Epidermal melanocyte (primary cell): Measurements from ENCODE around the gene HNRNPF.
A peak's percentile ranks its signal among the peaks of the same experiment; 100 is the strongest.

Source experiments
- DNase-seq: peaks from one replicate; pipeline ENCODE4 v3.0.0; 2011; ENCODE audit warnings: low spot score; ENCODE audit not compliant: insufficient read length

Gene HNRNPF

DNA sequence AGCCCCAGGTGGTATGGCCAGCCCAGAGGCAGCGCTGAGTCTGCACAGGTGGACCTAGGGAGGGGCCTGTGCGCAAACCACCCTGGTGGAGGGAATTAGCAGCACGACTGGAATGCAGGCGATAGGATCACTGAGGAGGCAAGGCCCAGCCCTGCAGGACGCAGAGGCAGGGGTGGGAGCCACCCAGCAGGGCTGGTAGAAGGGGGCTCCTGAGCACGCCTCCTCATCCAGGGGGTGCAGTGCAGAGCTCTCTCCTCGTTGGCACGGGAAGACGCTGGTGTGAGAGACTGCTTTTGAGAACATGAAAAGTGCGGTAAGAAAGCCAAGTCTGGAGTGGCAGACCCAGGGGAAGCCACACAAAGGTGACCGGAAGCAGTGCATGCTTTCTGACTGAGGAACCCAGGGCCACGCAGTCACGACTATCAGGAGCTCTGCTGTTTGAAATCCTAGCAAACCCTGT lies 31.5 kb downstream of the HNRNPF start:
- DNase-seq = no peak

DNA sequence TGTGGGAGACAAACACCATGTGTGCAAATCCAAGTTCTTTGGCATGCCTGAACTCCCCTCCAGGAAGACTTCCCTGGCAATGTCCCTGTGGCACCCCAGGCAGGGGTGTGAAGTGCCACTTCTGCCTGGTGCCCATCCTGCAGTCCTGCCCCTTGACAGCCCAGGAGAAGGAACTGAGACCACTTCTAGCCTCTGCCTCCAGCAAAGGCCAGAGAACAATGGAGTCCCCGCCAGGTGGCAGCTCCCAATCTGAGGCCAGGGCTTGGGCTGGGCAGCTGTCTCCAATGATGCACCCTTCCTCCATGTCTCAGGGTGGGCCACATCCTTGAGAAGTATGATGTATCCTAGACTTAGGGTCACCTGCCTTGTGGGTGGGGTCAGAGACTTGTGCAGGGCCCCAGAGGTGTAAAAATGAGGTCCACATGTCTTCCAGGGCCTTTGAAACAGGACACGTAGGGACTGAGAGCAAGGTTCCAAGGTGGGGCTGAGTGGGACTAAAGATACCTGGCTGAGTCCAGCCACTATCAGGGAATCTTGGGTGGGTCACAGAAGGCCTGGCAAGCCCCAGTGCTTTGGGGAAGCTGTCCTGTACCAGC lies 32.1 kb downstream of the HNRNPF start:
- no peak for DNase-seq

DNA sequence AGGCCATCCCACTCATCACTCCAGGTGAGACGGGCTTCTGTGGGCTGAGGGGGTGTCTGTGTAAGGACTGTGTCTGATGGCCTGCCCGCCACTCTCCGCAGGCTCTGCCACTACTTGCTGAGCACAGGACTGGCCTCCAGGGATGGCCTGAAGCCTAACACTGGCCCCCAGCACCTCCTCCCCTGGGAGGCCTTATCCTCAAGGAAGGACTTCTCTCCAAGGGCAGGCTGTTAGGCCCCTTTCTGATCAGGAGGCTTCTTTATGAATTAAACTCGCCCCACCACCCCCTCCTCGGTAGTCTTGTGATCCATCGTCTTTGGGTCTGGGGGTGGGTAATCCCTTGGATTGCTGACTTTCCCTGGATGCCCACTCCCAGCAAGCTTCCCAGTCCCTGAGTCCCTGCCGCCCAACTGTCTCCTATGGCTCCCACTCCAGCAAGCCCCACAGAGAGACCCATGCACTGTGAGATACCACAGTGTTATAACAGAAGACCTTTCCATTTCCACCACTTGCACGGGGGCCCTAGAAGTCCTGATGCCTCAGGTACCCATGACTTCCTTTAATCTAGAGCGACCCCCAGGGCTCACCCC lies 32.8 kb downstream of the HNRNPF start:
- no peak for DNase-seq

DNA sequence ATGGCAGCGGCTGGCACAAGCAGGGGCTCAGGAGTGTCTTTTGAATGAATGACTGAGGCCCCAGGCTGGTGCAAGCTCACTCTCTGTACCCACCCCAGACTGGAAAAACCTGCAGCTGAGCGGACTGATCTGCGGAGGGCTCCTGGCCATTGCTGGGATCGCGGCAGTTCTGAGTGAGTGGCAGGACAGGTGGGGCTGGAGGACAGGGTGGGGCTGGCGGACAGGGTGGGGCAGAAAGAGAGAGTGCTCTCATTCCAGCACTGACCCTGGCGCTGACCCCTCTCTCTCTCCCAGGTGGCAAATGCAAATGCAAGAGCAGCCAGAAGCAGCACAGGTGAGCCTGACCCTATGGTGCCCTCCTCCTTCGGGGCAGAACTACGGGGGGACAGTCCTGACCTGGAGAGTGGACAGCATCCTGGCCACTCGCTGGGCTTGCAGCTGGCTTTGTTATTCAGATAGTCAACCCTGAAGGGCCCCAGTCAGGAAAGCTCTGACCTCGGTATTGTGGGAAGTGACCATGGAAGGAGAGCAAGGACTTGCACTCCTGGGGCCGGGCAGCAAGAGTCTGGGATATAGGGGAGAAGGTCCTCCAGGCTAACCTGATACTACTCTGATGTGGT lies 33.5 kb downstream of the HNRNPF start:
- DNase-seq = no peak

DNA sequence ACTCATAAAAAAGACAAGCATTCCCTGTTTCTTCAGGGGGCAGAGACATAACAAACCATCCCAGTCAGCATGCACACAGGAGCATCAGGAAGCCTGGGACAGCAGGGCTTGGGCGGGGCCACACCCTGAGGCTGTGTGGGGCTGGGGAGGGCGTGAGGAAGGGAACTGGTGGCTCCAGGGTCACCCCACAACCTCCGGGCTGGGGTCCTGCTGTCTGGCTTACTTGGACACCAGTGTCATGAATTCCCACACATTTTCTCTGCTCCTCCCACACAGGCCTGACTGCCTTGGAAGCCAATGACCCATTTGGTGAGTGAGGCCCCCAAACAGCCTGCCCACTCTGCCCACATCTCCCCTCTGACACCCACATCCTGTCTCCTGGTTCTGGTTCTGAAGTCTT lies 34.8 kb downstream of the HNRNPF start:
- no peak for DNase-seq

DNA sequence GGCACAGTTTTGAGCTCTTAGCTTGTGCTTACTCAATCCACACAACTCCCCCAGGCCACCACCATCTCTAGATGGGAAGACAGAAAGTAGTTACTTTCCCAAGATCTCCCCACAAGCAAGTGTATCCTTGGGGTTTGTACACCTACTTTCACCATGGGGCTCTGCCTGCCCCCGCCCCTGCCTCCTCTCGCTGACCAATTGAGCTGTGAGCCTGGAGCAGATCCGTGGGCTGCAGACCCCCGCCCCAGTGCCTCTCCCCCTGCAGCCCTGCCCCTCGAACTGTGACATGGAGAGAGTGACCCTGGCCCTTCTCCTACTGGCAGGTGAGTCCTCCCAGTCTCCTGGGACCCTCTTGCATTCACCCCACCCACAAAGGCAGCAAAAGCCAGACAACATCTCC lies 35.5 kb downstream of the HNRNPF start:
- DNase-seq = no peak

DNA sequence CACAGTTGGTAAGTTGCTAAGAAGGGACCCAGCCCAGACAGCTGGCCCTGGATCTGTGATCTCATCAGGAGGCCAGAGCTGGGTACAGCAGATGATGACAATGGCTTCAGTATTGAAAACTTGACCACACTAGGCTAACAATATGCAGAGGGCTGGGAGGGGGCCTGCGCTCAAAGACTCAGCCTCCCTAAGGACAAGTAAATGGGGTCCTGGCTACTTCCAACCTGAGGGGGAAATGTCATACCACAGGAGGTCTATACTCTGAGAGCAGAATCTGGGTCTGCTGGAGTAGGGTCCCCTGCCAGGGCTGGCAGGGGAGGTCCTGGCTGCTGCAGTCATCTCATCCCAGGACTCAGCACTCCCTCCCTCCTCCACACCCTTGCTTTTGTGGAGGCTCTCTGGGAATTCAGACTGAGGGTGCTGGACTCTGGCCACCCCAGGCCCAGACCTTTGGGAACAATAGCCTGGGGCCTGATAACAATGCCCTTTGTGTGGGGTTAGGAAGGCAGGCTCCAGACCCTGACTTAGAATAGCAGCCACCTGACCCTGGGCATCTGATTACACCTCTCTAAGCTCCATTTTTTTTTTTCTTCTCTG lies 36.1 kb downstream of the HNRNPF start:
- DNase-seq = no peak

DNA sequence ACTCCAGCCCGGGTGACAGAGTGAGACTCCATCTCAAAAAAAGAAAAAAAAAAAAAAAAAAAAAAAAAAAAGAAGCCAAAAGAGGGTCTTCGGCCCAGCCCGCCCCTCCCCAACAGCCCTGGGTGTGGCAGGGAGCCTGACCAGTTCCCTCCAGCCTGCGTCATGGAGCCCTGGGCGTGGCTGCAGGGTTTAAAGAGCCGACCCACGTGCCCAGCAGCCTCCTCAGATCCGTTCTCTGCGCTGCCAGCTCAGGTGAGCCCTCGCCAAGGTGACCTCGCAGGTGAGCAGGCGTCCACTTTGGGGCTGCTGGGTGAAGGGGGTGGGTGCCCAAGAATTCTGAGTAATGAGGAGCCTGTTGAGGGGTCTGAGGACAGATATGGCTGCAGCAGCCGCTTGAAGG lies 37.6 kb downstream of the HNRNPF start, which contains the start of gene FXYD4:
TSS of gene FXYD4 (plus strand) at position 219 of the 400 bp plus-strand sequence. CDS start 2,111 bp downstream, outside the sequence.
- DNase-seq = no peak

DNA sequence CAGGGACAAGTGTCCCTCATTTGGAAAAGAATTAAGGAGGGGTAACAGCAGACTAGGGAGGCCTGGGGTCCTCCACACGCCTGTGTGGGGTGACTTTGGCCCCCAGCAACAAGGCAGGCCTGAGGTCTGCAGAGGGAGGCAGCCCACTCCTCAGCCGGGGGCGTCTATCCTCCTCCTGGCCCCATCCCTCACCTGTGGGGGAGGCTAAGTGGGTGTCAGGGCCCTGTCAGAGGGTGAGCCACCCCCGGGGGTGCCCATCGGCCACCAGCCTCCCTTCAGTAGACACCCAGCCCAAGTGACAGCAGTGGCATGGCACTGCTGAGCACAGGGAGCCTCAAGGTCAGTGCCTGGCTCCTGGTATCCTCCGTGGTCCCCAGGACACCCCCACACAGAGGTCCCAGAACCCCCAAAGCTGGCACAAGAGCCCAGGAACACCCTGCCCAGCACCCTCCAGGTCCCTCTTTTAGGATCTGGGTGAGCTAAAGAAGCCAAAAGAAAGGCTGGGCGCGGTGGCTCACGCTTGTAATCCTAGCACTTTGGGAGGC lies 38.2 kb downstream of the HNRNPF start:
- no peak for DNase-seq

DNA sequence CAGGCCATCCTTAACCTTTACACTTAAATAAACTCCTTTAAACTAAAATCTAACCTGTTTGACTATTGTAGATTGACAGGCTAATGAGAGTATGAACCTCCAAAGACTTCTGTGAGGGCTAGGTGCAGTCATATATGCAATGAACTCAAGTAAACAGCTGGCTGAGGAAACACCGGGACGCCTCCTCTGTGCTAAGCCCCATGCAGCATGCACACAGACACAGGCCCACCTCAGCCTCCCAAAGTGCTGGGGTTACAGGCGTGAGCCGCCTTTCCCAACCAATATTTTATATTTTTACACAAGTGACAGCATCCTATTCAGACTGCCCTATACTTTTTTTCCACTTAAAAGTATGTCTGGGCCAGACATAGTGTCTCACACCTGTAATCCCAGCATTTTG lies 39.1 kb downstream of the HNRNPF start:
- DNase-seq = no peak

DNA sequence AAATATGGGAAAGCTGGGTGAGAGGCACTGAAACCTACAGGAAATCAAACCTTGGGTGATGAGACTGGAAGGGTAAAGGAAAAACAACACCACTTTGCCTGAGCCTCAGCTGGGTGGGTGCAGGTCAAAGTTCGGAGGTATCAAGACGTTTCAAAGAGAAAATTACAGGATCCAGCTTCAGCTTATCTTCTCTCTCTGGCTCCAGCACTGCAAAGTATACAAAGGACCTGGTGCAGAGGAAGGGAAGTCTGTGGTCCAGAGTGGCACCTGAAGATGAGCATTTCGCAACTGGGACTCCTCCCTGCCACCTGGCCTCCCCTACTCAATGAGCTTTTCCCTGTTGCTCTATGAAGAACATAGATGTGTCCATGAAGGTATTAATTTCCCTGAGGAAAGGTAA lies 44.0 kb downstream of the HNRNPF start:
- DNase-seq = no peak

DNA sequence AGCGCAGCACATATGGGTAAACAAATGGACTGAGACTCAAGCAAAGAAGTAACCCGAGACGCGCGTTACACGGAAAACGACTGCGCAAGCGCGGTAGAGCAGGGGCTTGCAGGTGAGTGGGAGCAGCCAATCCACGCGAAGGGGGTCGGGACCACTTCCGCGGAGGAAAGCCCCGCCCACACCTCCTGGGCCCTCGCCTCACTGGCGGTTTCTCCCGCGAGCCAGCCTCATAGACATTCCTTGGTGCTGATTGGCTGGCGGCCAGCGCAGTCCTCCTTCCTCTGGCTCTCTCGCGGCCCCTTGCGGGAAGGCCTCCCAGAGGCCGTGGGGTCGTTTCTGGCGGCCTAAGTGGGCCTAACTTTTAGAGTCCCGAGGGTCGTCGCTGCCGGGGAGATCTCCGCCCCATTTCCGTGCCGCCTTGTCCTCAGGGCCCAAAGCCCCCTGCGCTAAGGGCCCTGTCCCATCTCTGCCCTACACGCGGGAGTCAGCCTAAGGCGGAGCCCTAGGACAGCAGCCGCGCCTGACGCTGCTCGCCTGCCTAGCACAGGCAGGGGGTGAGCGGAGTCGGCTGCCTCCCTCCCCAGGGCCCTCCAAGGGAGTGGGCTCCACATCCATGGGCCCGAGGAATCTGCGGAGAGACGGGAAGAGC lies 46.7 kb downstream of the HNRNPF start:
- peak; percentile 57 for DNase-seq

DNA sequence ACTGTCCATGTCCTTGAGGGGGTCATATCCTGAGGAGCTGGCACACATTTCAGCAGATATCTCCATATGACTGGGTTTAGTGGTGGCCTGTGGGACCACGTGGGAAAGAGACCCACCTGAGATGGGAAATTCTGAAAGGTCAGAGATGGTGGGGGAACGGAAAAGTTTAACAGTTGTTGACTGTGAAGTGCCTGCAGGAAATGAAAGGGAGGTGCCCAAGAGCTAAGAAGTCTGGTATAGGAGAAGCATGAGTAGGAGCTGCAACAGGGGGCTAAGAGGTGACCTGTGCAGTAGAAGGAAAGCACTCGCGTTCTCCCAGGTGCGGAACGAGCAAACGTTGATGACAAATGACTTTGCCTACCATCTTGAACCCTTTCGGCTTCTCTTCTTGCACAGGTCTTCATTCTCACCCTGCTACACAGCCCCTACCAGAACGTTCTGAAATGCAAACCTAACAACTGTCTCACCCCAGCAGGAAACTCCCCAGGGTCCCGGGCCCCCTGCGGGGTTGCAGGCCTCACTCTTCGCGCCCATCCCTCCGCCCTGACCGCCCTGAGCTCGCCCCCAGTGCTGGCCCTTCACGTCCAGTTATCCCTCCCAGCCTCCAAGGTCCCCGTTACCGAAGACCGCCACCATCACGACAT lies 47.3 kb downstream of the HNRNPF start:
- no peak for DNase-seq

DNA sequence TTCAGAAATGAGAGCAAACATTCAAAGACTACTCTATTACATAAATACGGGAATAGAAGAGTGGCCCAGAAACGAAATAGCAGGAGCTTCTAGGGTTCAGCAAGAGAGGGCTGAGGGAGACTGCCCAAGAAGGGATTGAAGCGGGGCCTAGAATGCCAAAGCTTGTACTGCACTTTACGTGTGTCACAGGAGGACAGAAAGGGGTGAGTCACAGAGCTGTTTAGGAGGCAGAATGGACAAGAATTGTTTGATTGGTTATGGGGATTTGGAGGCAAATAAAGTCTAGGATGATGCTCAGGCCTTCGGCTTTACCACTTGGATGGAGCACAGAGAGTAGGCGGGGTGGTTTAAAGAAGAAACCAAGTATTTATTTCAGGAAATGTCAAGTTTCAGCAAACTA lies 48.9 kb downstream of the HNRNPF start:
- DNase-seq = no peak

DNA sequence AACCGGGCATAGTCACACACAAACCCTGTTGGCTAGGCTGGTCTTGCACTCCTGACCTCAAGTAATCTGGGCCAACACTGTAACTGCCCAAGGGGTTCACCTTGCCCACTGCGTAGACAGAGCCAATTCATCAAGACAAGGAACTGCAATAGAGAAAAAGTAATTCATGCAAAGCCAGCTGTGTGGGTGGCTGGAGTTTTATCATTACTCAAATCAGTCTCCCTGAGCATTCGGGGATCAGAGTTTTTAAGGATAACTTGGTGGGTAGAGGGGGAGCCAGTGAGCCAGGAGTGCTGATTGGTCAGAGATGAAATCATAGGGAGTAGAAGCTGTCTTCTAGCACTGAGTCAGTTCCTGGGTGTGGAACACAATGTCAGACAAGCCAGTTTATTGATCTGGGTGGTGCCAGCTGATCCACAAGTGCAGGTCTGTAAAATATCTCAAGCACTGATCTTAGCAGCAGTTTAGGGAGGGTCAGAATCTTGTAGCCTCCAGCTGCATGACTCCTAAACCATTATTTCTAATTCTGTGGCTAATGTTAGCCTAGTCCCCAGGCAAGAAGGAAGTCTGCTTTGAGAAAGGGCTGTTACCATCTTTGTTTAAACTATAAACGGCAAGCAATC lies 53.1 kb downstream of the HNRNPF start:
- DNase-seq = no peak

DNA sequence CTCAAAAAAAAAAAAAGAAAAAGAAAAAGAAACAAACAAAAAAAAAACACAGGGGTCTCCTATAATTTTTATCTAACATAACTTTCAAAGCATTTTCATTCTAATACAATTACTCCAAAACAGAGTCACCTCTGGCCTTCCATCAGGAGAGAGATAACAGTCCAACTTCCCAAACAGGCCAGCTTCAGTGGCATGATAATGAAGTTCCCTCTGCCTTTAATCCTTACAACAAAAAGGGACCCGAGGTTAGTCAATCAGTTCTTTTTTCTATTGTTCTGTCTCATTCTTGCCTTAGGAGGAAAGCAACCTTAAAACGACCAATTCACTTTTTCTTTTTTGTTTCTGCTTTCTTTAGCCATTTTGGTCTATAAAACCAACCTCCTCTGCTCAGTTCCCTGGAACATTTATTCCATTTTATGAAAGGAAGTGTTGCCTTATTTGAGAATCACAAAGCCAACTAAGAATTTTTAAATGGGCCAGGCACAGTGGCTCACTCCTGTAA lies 54.1 kb downstream of the HNRNPF start:
- no peak for DNase-seq

DNA sequence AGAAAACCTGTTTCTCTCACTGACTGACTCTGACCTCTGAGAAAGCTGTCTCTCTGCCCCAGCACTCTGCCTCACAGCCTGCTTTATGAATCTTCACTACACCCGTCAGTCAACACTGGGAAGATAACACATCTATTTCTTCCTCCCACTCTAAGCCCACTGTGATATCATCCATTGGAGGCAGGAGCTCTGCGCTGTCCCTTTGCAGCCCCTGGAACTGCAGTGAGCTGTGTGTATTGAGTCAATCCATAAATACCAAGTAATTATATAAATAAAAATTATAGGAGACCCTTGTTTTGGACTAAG lies 54.7 kb downstream of the HNRNPF start:
- no peak for DNase-seq

DNA sequence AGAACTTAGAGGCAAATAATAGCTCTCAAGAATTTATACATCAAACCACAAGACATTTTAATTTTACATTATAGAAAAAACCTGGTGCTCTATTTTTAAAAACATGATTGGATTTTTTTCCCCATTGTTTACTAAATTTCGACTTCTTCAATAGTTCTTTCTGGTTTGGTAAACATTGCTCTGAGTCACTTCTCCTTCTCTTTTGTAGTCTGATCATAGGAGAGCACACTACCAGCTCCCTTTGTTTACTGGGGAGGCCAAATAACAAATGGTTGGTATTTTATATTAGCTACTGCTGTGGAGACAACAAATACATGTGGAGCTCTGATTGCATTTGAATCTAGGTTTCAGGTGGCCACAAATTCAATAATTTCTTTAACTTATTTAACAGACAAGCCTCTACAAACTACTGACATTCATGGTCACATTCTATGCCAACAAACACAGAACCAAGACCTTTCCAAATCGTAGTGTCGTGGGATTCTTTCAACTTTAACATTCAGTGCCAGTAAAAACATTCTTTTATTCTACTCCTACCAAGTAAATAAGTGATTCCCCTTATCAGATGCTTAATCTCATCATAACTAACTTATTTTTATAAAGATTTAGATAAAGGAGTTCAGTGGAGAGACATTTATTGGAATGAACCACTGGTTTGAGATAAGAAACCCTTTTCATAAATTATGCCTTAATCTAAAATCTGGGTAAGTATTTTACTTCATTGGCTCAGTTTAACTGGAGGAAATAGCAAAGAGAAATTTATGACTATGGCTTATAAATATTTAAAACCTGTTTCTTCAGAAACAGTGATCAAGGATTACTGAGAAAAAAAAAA lies 55.3 kb downstream of the HNRNPF start:
- DNase-seq = no peak

DNA sequence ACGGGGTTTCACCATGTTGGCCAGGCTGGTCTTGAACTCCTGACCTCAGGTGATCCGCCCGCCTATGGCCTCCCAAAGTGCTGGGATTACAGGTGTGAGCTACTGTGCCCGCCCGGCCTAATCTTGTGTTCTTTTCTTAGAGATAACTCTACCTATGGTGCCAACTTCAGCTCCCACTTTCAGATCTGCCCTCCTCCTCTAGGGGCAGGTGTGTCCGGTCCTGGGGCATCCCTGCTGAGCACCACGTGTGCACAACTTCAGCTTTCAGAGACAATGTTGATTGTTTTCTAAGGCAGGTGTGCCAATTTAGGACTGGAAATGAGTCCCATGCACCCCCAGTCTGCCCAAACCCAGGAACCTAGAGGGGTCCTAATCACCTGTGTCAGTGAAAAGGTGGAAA lies 56.0 kb downstream of the HNRNPF start:
- DNase-seq = no peak

DNA sequence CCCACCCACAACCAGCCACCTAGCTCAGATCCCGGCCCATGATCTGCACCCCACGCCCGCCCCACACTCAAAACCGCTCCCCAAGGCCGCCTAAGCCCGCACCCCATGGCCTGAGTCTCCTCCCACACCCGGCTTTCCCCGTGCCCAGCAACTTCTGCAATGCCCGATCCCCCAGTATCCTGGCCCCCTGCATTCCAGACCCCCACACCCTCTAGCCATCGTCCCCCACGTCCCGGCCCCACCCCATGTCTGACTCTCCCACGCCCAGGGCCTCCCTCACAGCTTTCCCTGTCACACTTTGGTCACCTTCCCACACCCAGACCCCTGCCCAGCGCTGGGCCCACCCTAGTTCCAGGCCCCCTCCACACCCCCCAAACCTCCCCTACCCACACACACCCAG lies 57.7 kb downstream of the HNRNPF start:
- no peak for DNase-seq
